SU-DHL-6 (cell line): ENCODE data around the gene PEX19.

Experiments
- EZH2phosphoT487 ChIP-seq: fragments of 200-600 bp; sonication (generic), shearing (Covaris generic); conservative IDR thresholded peaks from 2 replicates; pipeline ENCODE4 v1.6.1; 2018; ENCODE audit warnings: mild to moderate bottlenecking, antibody characterized with exemption, low read length, moderate library complexity, mixed read lengths
- TF ChIP-seq, protein P1 (sequence below): fragments of 200-600 bp; sonication (generic); IDR thresholded peaks from one replicate; pipeline ENCODE4 v1.5.1; 2017; ENCODE audit warnings: antibody characterized with exemption, mild to moderate bottlenecking, low read length, moderate library complexity; ENCODE audit not compliant: insufficient read depth, poor library complexity, severe bottlenecking

DNA sequence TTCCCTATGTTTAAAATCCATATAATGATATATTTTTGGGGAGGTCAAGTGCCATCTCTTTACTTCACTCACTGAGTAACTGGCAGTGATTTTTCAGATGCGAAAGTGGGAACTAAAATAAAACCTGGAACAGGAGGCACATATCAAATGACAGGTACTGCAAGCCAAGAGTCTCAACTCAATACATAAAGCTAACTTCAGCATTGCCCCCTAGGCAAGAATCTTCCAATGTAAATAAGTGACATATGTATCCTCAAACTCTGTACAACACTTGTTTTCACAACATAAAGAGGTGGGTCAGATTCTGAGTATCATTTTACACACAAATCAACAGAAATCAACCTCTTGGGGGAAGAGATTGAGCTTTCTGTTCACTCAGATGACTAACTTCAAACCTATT is 40.7 kb downstream of the PEX19 start:
- TF ChIP-seq, protein P1, sequence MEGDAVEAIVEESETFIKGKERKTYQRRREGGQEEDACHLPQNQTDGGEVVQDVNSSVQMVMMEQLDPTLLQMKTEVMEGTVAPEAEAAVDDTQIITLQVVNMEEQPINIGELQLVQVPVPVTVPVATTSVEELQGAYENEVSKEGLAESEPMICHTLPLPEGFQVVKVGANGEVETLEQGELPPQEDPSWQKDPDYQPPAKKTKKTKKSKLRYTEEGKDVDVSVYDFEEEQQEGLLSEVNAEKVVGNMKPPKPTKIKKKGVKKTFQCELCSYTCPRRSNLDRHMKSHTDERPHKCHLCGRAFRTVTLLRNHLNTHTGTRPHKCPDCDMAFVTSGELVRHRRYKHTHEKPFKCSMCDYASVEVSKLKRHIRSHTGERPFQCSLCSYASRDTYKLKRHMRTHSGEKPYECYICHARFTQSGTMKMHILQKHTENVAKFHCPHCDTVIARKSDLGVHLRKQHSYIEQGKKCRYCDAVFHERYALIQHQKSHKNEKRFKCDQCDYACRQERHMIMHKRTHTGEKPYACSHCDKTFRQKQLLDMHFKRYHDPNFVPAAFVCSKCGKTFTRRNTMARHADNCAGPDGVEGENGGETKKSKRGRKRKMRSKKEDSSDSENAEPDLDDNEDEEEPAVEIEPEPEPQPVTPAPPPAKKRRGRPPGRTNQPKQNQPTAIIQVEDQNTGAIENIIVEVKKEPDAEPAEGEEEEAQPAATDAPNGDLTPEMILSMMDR: no peak
- no peak for TF ChIP-seq EZH2phosphoT487
